PFSK-1 (cell line): Measurements from ENCODE around the gene COX6B1.

Experiments
- FOXP2 ChIP-seq: optimal IDR thresholded peaks from 2 replicates; pipeline ENCODE3; 2011; ENCODE audit warnings: borderline replicate concordance, control low read depth, inconsistent platforms; ENCODE audit not compliant: insufficient read depth; ENCODE audit errors: extremely low read length, extremely low read depth
- POLR2AphosphoS5 ChIP-seq: IDR thresholded peaks from 2 replicates; pipeline ENCODE4 v1.6.1; 2012; ENCODE audit warnings: low read depth, mild to moderate bottlenecking, control low read depth, low read length, moderate library complexity
- SIN3A ChIP-seq: IDR thresholded peaks from 2 replicates; pipeline ENCODE4 v1.6.1; 2012; ENCODE audit warnings: mild to moderate bottlenecking, low read length, moderate library complexity, borderline replicate concordance; ENCODE audit not compliant: insufficient read depth
- TAF1 ChIP-seq: IDR thresholded peaks from 2 replicates; pipeline ENCODE4 v1.6.1; 2012; ENCODE audit warnings: low read length, control low read depth, borderline replicate concordance; ENCODE audit not compliant: insufficient read depth
- TF ChIP-seq, protein P1 (sequence below), 2 experiments: IDR thresholded peaks; 2 replicates each; pipeline versions ENCODE4 v1.6.1 to v1.8.0; 2011 to 2012; ENCODE audit warnings: low read depth in 2 of 2, low read length in 2 of 2, control low read depth in 1 of 2, inconsistent platforms in 1 of 2, mild to moderate bottlenecking in 1 of 2, moderate library complexity in 1 of 2; ENCODE audit not compliant: insufficient read depth in 1 of 2

DNA sequence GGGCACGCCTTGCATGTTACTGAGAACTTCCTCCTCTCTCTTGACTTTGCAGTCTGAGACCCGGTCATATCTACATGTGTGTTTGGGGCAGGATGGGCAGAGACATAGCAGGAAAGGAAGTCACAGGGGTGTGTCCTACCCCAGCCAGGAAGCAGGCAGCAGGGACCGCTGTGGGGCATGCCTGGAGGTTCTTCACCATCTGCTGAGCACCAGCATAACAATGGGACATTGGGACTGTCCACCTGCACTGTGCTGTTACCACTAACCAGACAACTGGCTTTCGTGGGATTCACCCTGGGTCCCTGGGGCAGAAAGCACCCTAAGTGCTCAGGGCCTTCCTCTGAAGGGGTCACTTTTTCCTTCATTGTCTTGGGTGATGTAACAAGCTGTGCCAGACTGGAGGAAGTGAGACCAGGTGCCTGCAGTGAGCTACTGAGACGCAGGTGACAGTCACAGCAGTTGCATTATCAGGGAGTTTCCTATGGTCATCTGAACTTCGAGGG is 38.2 kb upstream of the COX6B1 start:
- TF ChIP-seq POLR2AphosphoS5 (no peak), TAF1 (no peak), SIN3A (no peak), FOXP2 (no peak)
- TF ChIP-seq, protein P1, sequence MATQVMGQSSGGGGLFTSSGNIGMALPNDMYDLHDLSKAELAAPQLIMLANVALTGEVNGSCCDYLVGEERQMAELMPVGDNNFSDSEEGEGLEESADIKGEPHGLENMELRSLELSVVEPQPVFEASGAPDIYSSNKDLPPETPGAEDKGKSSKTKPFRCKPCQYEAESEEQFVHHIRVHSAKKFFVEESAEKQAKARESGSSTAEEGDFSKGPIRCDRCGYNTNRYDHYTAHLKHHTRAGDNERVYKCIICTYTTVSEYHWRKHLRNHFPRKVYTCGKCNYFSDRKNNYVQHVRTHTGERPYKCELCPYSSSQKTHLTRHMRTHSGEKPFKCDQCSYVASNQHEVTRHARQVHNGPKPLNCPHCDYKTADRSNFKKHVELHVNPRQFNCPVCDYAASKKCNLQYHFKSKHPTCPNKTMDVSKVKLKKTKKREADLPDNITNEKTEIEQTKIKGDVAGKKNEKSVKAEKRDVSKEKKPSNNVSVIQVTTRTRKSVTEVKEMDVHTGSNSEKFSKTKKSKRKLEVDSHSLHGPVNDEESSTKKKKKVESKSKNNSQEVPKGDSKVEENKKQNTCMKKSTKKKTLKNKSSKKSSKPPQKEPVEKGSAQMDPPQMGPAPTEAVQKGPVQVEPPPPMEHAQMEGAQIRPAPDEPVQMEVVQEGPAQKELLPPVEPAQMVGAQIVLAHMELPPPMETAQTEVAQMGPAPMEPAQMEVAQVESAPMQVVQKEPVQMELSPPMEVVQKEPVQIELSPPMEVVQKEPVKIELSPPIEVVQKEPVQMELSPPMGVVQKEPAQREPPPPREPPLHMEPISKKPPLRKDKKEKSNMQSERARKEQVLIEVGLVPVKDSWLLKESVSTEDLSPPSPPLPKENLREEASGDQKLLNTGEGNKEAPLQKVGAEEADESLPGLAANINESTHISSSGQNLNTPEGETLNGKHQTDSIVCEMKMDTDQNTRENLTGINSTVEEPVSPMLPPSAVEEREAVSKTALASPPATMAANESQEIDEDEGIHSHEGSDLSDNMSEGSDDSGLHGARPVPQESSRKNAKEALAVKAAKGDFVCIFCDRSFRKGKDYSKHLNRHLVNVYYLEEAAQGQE (IDR thresholded peaks at IDR 0.05; ENCODE audit: insufficient read depth in 1 of 2, low read depth in 2 of 2, low read length in 2 of 2) = no peak
